ENCODE measurements around the gene ADAM22.

- TF ChIP-seq EZH2 (IDR thresholded peaks at IDR 0.05), result no peak
- TF ChIP-seq POLR2AphosphoS5 (IDR thresholded peaks at IDR 0.05; ENCODE audit: borderline replicate concordance, low read depth, low read length), result no peak
Measured at GRCh38 chr7:88034083-88034695, 100.1 kb downstream of the ADAM22 start.
